HUES48 (cell line): ENCODE results near the gene JARID2.

ENCODE experiments used
- H3K27ac ChIP-seq: one replicate; pipeline ENCODE4 v1.7.0; 2013; ENCODE audit warnings: low read depth, low read length, inconsistent platforms
- H3K27me3 ChIP-seq: 2 replicates; pipeline ENCODE4 v1.6.1; 2013; ENCODE audit warnings: mild to moderate bottlenecking, low read length; ENCODE audit not compliant: control insufficient read depth, insufficient read depth
- H3K36me3 ChIP-seq: 2 replicates; pipeline ENCODE4 v1.6.1; 2013; ENCODE audit warnings: low read length; ENCODE audit not compliant: control insufficient read depth, insufficient read depth
- H3K4me1 ChIP-seq: 2 replicates; pipeline ENCODE4 v1.6.1; 2013; ENCODE audit warnings: mild to moderate bottlenecking, low read length; ENCODE audit not compliant: control insufficient read depth, insufficient read depth
- H3K4me3 ChIP-seq: 2 replicates; pipeline ENCODE4 v1.5.1; 2013; ENCODE audit warnings: mild to moderate bottlenecking, low read depth, low read length
- H3K9ac ChIP-seq: 2 replicates; pipeline ENCODE4 v1.6.1; 2013; ENCODE audit warnings: mild to moderate bottlenecking, low read depth, low read length, moderate library complexity
- H3K9me3 ChIP-seq: 2 replicates; pipeline ENCODE4 v1.6.1; 2013; ENCODE audit warnings: low read length; ENCODE audit not compliant: control insufficient read depth, insufficient read depth

Gene JARID2

GRCh38 chr6:15363523-15364400, 117.9 kb downstream of the JARID2 start:
- H3K27me3 ChIP-seq: no peaks in the 10 kb centered on the region
- H3K9ac ChIP-seq: no peak overlapping the region
- H3K36me3 ChIP-seq: peaks cover 31% of the 10 kb centered on the region
- no peak overlapping the region for H3K27ac ChIP-seq
- no peaks in the 10 kb centered on the region for H3K9me3 ChIP-seq
- no peak overlapping the region for H3K4me3 ChIP-seq
- H3K4me1 ChIP-seq: peaks cover 96% of the 10 kb centered on the region

GRCh38 chr6:15364401-15365037, 118.7 kb downstream of the JARID2 start:
- H3K27ac ChIP-seq: no peak overlapping the region
- H3K27me3 ChIP-seq: no peaks in the 10 kb centered on the region

GRCh38 chr6:15365273-15365687, 119.4 kb downstream of the JARID2 start:
- H3K4me1 ChIP-seq: peaks cover 96% of the 10 kb centered on the region
- H3K27ac ChIP-seq: peak overlapping the region; percentile 8
- H3K9ac ChIP-seq: no peak overlapping the region
- H3K4me3 ChIP-seq: no peak overlapping the region
- H3K27me3 ChIP-seq: no peaks in the 10 kb centered on the region
- peaks cover 35% of the 10 kb centered on the region for H3K36me3 ChIP-seq
- H3K9me3 ChIP-seq: no peaks in the 10 kb centered on the region

More at GRCh38 chr6:15364401-15365037, 118.7 kb downstream of the JARID2 start:
- Histone ChIP-seq H3K9ac (no peak overlapping the region), H3K4me1 (peaks cover 96% of the 10 kb centered on the region), H3K4me3 (no peak overlapping the region), H3K9me3 (no peaks in the 10 kb centered on the region), H3K36me3 (peaks cover 36% of the 10 kb centered on the region)

DNA sequence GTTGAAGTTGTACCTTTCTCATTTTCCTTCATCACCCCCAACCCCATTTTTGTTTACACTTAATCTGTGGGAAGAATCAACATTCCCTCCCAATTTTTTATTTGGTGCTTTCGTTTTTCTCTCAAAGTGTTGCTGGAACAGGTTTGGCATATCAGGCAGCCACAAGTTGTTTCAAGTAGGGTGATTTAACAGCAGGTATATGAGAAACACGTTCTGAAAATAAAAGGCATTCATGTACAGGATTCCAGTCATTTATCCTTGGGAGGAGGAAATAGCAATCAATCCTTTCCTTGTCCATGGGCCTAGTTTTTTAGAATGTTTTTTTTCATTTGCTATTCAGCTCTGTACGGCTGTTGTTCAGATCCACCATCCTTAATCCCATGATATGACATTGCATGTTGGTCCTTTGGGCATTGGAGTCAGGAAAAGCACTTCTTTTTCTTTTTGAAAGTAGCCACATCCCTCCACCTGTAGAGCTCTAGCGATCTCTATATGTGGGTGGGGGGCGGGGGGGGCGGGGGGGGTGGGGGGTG, 120.2 kb downstream of the JARID2 start:
- Histone ChIP-seq H3K27me3 (no peaks in the 10 kb centered on the region), H3K36me3 (peaks cover 31% of the 10 kb centered on the region), H3K4me1 (peaks cover 93% of the 10 kb centered on the region), H3K4me3 (no peak overlapping the region), H3K27ac (no peak overlapping the region), H3K9me3 (no peaks in the 10 kb centered on the region), H3K9ac (no peak overlapping the region)

DNA sequence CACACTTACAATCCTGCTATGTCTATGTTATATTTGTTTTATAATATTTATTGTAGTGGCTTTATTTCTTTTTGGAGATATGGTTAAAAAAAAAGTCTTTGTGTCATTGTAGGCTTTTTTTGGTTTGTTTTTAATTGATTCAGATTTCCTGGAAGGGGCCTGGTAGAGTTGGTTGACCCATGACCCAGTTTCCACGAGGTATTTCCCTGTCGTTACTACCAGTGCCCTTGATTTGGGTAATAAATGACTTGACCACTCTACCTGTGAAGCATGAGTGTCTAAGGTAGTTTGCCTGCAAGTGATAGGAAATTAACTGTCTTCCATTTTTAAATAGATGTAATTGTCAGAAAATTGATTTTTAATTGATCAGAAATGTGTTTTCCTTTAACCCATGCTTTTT, 121.0 kb downstream of the JARID2 start:
- Histone ChIP-seq H3K9me3 (no peaks in the 10 kb centered on the region), H3K4me1 (peaks cover 91% of the 10 kb centered on the region)

GRCh38 chr6:15368186-15368585, 122.3 kb downstream of the JARID2 start:
- Histone ChIP-seq H3K27me3 (no peaks in the 10 kb centered on the region), H3K9ac (no peak overlapping the region), H3K4me1 (peaks cover 81% of the 10 kb centered on the region), H3K27ac (no peak overlapping the region), H3K9me3 (no peaks in the 10 kb centered on the region), H3K4me3 (no peak overlapping the region), H3K36me3 (peaks cover 26% of the 10 kb centered on the region)

More for the DNA sequence above, 121.0 kb downstream of the JARID2 start:
- H3K36me3 ChIP-seq: peaks cover 26% of the 10 kb centered on the region
- no peak overlapping the region for H3K27ac ChIP-seq
- no peak overlapping the region for H3K9ac ChIP-seq
- H3K4me3 ChIP-seq: no peak overlapping the region; the same call in 1 of the 2 replicates
- H3K27me3 ChIP-seq: no peaks in the 10 kb centered on the region

GRCh38 chr6:15368873-15369272, 123.0 kb downstream of the JARID2 start:
- H3K4me3 ChIP-seq: no peak overlapping the region
- H3K36me3 ChIP-seq: peaks cover 32% of the 10 kb centered on the region
- H3K4me1 ChIP-seq: peaks cover 79% of the 10 kb centered on the region
- no peaks in the 10 kb centered on the region for H3K9me3 ChIP-seq
- H3K27me3 ChIP-seq: no peaks in the 10 kb centered on the region
- no peak overlapping the region for H3K27ac ChIP-seq
- H3K9ac ChIP-seq: no peak overlapping the region

DNA sequence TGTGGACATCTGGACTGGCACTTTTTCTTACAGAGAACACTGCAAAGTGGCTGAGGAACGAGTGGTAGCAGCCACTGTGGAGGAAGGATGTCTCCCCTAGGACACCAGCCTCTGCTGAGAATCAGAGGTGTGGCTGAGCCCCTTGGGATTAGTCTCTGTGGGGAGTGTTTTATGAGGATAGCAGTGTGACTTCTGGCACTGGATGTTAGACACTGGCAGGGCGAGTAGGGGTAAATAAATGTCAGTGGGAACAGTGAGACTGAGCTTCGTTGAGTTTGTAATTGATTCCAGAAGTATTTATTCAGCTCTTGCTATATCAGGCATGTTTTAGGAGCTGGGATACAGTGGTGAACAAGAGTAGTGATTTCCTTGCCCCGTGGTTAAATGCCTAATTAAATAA, 124.0 kb downstream of the JARID2 start:
- H3K9ac ChIP-seq: no peak overlapping the region
- no peak overlapping the region for H3K4me3 ChIP-seq
- H3K9me3 ChIP-seq: no peaks in the 10 kb centered on the region
- peaks cover 79% of the 10 kb centered on the region for H3K4me1 ChIP-seq
- no peaks in the 10 kb centered on the region for H3K27me3 ChIP-seq
- no peak overlapping the region for H3K27ac ChIP-seq
- peaks cover 41% of the 10 kb centered on the region for H3K36me3 ChIP-seq

DNA sequence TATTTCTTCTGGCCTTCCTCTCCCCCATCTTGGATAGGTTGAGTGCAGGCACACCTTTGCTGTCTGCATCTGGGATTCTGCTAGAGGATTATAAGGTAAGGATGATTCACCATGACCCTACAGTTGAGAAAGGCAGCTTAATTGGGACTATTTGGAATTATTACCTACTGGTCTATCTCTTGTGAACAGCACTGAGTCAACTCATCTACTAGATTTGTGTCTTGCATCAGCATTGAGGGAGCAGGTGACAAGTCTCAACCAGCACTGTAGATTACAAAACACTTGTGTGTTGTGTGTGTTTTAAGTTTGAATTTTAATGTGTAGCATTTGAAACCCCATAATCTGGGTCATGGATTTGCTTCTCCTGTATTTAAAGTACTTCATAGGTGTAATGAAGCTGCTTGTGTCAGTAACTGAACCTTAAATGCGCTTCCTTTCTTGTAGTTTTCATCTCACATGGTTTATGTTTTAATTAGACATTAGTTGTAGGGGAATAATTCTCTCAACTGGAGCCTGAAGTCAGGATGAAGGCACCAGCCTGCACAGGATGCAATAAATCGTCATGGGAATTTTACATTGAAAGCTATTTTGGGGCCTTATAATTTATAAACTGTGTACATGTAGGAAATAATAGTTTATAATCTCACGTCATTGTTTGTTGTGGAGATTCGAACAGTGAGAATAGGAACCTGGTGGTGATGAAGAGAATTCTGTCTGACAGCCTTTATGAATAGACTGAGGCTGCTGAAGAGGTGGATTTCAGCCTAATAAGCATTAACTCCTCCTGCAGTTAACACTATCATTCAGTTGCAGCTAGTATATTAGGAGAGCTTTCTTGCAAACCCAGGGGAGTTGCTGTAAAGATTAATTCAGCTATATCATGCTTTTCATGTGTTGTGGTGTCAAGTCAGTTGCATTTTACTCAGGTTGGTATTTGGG, 125.1 kb downstream of the JARID2 start:
- no peaks in the 10 kb centered on the region for H3K27me3 ChIP-seq
- no peak overlapping the region for H3K27ac ChIP-seq
- H3K4me1 ChIP-seq: peaks cover 79% of the 10 kb centered on the region
- H3K4me3 ChIP-seq: no peak overlapping the region
- peaks cover 52% of the 10 kb centered on the region for H3K36me3 ChIP-seq
- no peaks in the 10 kb centered on the region for H3K9me3 ChIP-seq
- H3K9ac ChIP-seq: no peak overlapping the region

DNA sequence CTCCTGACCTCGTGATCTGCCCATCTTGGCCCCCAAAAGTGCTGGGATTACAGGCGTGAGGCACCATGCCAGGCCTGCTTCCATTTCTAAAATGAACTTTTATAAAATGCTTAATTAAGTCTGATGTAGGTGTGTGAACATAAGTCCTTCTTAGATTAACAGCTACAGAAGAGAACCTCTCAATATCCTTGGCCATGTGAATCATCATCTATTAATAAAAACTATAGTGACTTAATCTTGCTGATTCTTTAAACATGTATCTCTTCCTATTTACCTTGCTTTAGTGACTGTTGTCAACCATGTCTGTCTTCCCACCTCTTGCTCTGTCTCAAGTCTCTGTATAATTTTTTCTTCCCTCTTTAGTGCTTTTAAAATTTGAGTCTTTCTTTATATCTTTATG, 127.1 kb downstream of the JARID2 start:
- H3K27ac ChIP-seq: no peak overlapping the region
- no peaks in the 10 kb centered on the region for H3K27me3 ChIP-seq
- no peaks in the 10 kb centered on the region for H3K9me3 ChIP-seq
- peaks cover 50% of the 10 kb centered on the region for H3K36me3 ChIP-seq
- H3K9ac ChIP-seq: no peak overlapping the region
- H3K4me3 ChIP-seq: no peak overlapping the region
- H3K4me1 ChIP-seq: peaks cover 67% of the 10 kb centered on the region
